Measurements from ENCODE around the gene FKBP7.
"Not testable (repeated sequence)": the region's sequence is repeated elsewhere in the genome, so short reads cannot be mapped to it uniquely, and the experiment has no call there.

The FKBP7 gene

GRCh38 chr2:178449700-178450523 is 28.5 kb downstream of the FKBP7 start:
- no peak for DNase-seq (ENCODE audit: low spot score)

GRCh38 chr2:178448968-178449661 is 29.3 kb downstream of the FKBP7 start:
- no peak for DNase-seq (ENCODE audit: low spot score)

- DNase-seq (ENCODE audit: low spot score): no peak
Observed at GRCh38 chr2:178441426-178441825, 37.0 kb downstream of the FKBP7 start.

GRCh38 chr2:178436662-178437061 is 41.7 kb downstream of the FKBP7 start:
- no peak for DNase-seq (ENCODE audit: low spot score)

- no peak for DNase-seq (ENCODE audit: low spot score)
Observed at GRCh38 chr2:178429336-178429735, 49.1 kb downstream of the FKBP7 start.

GRCh38 chr2:178428396-178428806 is 50.0 kb downstream of the FKBP7 start:
- no peak for DNase-seq (ENCODE audit: low spot score)

GRCh38 chr2:178427458-178427857 is 50.9 kb downstream of the FKBP7 start:
- no peak for DNase-seq (ENCODE audit: low spot score)

GRCh38 chr2:178426388-178426787 is 52.0 kb downstream of the FKBP7 start:
- no peak for DNase-seq (ENCODE audit: low spot score)

GRCh38 chr2:178425255-178425827 is 53.1 kb downstream of the FKBP7 start:
- DNase-seq (ENCODE audit: low spot score): no peak

- not testable (repeated sequence) for DNase-seq (ENCODE audit: low spot score)
Observed at GRCh38 chr2:178423746-178424145, 54.7 kb downstream of the FKBP7 start.

- no peak for DNase-seq (ENCODE audit: low spot score)
Observed at GRCh38 chr2:178422097-178422496, 56.3 kb downstream of the FKBP7 start.

- no peak for DNase-seq (ENCODE audit: low spot score)
Observed at GRCh38 chr2:178420463-178420999, 57.9 kb downstream of the FKBP7 start.

- no peak for DNase-seq (ENCODE audit: low spot score)
Observed at GRCh38 chr2:178419123-178419522, 59.3 kb downstream of the FKBP7 start.

GRCh38 chr2:178418426-178418825 is 60.0 kb downstream of the FKBP7 start:
- DNase-seq (ENCODE audit: low spot score): no peak

- no peak for DNase-seq (ENCODE audit: low spot score)
Observed at GRCh38 chr2:178417916-178418315, 60.5 kb downstream of the FKBP7 start.

GRCh38 chr2:178415979-178416378 is 62.4 kb downstream of the FKBP7 start:
- no peak for DNase-seq (ENCODE audit: low spot score)

- peak; percentile 77 for DNase-seq (ENCODE audit: low spot score)
Observed at GRCh38 chr2:178414266-178415247, 63.8 kb downstream of the FKBP7 start.
